ENCODE measurements around the gene CALD1.

Gene CALD1

DNA sequence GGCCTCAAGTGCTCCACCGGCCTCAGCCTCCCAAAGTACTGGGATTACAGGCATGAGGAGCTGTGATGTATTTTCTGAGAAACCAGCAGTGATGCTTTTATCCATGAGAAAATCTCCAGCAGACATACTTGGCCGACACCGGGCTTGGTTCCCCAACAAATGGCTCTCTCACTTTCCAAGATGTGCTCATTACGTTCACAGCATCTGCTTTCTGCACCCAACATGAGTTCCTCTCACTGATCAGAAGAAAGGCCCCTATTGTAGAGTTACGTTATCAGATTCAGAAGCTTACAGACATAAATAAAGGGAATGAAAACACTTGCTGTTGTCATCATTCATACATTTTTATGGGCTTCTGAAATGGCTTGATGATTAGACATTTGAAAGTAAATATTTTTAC is 95.0 kb downstream of the CALD1 start:
- POLR2A ChIA-PET, result no interaction called here
- CTCF ChIA-PET, result interaction anchor here (1.2 to 1.5 kb wide), 2 partner anchors 9 to 112 kb away, joined by 3 read pairs; partner anchors contain the start of gene AGBL3
- no peak for DNase-seq (ENCODE audit: low read depth, low spot score)
- TF ChIP-seq, protein P1, sequence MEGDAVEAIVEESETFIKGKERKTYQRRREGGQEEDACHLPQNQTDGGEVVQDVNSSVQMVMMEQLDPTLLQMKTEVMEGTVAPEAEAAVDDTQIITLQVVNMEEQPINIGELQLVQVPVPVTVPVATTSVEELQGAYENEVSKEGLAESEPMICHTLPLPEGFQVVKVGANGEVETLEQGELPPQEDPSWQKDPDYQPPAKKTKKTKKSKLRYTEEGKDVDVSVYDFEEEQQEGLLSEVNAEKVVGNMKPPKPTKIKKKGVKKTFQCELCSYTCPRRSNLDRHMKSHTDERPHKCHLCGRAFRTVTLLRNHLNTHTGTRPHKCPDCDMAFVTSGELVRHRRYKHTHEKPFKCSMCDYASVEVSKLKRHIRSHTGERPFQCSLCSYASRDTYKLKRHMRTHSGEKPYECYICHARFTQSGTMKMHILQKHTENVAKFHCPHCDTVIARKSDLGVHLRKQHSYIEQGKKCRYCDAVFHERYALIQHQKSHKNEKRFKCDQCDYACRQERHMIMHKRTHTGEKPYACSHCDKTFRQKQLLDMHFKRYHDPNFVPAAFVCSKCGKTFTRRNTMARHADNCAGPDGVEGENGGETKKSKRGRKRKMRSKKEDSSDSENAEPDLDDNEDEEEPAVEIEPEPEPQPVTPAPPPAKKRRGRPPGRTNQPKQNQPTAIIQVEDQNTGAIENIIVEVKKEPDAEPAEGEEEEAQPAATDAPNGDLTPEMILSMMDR (IDR thresholded peaks at IDR 0.05; ENCODE audit: insufficient read depth, low read length, missing control alignments), result no peak
- H3K4me3 ChIP-seq (ENCODE audit: low read depth, low read length), result no peak overlapping the region

DNA sequence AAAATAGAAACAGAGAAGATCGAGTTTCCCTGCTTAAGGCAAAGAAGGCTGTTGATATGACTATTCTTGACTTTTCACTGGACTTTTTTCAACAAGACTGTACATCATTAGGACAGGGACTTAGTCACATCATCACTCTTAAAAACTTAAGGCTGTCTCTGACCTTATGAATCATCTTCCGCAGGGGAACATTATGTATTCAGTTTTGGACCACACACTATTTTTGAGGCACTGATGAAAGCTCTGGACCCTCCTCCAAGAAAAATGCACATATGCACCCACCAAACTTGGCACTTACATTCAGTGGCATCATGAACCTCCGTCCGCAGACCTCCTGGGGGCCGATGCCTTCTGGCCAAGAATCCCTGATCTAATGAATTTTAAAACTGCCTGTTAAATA is 96.4 kb downstream of the CALD1 start:
- DNase-seq (ENCODE audit: low read depth, low spot score), result no peak
- TF ChIP-seq, protein P1 (IDR thresholded peaks at IDR 0.05; ENCODE audit: insufficient read depth, low read length, missing control alignments), result no peak
- H3K4me3 ChIP-seq (ENCODE audit: low read depth, low read length), result no peak overlapping the region
- CTCF ChIA-PET, result interaction anchor here (1.4 kb wide), 1 partner anchor 186 kb away, joined by 5 read pairs; no protein-coding TSS in a partner anchor
- POLR2A ChIA-PET, result no interaction called here

DNA sequence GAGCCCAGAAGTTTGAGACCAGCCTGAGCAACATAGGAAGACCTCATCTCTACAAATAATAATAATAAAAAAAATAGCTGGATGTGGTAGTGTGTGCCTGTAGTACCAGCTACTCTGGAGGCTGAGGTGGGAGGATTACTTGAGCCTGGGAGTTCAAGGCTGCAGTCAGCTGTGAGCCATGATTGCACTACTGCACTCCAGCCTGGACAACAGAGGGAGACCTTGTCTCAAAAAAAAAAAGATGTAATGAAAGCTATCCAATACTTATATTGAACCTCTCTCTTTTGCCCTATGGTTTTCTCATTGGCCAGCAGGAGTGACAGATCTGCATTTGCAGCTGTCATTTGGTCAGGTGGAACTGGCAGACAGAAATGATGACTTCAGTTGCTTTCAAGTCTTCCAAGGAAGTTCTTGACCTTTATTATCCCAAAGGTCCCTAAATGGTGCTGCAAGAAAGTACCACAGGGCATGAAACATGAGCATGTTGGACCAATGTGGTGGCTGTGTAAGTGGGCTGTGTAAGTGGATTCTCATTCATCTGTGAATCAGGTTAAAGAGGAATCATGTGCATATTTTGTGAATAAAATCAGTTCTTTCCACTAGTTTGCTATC is 99.4 kb downstream of the CALD1 start:
- POLR2A ChIA-PET, result no interaction called here
- no peak for DNase-seq (ENCODE audit: low read depth, low spot score)
- CTCF ChIA-PET, result no interaction called here
- TF ChIP-seq, protein P1 (IDR thresholded peaks at IDR 0.05; ENCODE audit: insufficient read depth, low read length, missing control alignments), result no peak
- H3K4me3 ChIP-seq (ENCODE audit: low read depth, low read length), result no peak overlapping the region

DNA sequence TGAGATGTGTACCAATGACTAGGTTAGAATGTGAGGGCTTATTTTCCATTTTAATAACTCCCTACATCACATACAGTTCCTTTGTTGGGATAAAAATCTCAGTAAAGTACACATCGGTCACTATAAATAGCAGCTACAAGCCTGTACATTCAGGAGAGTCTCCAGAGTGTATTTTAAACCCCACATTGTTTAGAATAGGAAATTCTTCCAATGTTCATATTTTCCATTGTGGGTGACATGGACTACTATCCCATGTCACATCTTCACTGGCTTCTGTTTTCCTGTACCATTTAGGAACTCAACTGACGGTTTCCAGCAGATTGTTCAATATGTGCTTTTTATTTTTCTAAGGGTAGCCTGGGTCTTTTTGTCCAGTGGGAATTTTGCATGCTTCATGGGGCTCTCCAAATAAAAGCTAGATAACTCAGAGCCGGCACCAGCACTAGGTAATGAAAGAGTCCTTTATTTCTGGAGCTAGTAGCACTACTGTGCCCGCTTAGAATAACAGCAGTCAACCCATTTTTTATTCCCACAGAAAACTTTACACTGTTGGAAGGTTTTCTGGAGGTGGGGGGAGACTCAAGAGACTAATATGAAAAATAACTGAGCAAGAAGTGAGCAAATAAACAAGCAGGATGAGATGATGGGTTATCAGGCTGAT is 100.5 kb downstream of the CALD1 start:
- CTCF ChIA-PET, result no interaction called here
- TF ChIP-seq, protein P1 (IDR thresholded peaks at IDR 0.05; ENCODE audit: insufficient read depth, low read length, missing control alignments), result no peak

DNA sequence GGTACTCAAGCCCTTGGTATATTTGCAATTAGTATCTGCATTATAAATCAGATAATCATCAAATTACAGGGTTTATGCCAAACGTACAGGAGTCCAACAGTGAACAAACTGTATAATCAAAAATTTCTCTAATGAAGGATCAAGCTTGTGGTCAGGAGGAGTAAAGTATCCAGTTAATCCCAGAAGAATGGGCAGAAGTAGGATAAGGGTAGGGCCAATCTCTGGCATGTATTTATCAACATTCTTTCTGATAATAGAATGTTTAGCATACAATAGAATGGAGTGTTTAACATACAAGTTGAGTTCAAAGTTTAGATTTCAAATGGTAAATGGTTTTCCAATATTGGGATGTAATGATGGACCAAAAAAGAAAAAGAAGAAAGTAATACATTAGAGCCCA is 103.0 kb downstream of the CALD1 start:
- ChIA-PET CTCF (no interaction called here), POLR2A (no interaction called here)
- TF ChIP-seq, protein P1 (IDR thresholded peaks at IDR 0.05; ENCODE audit: insufficient read depth, low read length, missing control alignments), result no peak
- no peak for DNase-seq (ENCODE audit: low read depth, low spot score)
- no peak overlapping the region for H3K4me3 ChIP-seq (ENCODE audit: low read depth, low read length)

More for the DNA sequence above, 100.5 kb downstream of the CALD1 start:
- H3K4me3 ChIP-seq (ENCODE audit: low read depth, low read length), result no peak overlapping the region
- no peak for DNase-seq (ENCODE audit: low read depth, low spot score)
- POLR2A ChIA-PET, result no interaction called here

DNA sequence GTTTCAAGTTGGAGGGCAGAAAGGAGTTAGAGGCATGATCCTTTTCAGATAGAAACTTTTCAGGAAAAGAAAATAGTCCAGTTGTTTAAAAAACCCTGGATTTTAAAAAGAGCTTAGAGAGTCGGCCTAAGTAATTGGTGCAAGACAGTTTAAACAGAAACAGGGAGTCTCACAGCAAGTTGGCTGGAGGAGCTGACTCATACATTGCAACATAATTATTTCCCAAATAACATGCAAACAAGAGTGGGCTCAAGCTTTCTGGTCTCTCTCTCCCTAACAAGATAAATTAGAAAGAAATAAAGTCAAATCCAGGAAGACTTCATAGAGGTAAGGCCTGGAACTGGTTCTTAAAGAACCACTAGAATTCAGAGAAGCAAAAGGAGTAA is 106.5 kb downstream of the CALD1 start:
- POLR2A ChIA-PET, result no interaction called here
- no peak for DNase-seq (ENCODE audit: low read depth, low spot score)
- CTCF ChIA-PET, result no interaction called here
- no peak overlapping the region for H3K4me3 ChIP-seq (ENCODE audit: low read depth, low read length)
- TF ChIP-seq, protein P1 (IDR thresholded peaks at IDR 0.05; ENCODE audit: insufficient read depth, low read length, missing control alignments), result no peak

Measured in AG04449 (cell line).